Stimulated activated CD8-positive, alpha-beta memory T cell treated with anti-CD3 and anti-CD28 coated beads, Interleukin-12 subunit alpha, Interleukin-12 subunit beta, amount 100 ng/mL, for 1 hour (primary cell): ENCODE results near the gene FADS1.

Experiments used
- DNase-seq: peaks from one replicate; pipeline ENCODE4 v3.0.0-alpha.2; 2020; ENCODE audit warnings: low read depth

Gene FADS1

GRCh38 chr11:61776561-61777075 is 40.2 kb downstream of the FADS1 start:
- DNase-seq, result peak; percentile 35

DNA sequence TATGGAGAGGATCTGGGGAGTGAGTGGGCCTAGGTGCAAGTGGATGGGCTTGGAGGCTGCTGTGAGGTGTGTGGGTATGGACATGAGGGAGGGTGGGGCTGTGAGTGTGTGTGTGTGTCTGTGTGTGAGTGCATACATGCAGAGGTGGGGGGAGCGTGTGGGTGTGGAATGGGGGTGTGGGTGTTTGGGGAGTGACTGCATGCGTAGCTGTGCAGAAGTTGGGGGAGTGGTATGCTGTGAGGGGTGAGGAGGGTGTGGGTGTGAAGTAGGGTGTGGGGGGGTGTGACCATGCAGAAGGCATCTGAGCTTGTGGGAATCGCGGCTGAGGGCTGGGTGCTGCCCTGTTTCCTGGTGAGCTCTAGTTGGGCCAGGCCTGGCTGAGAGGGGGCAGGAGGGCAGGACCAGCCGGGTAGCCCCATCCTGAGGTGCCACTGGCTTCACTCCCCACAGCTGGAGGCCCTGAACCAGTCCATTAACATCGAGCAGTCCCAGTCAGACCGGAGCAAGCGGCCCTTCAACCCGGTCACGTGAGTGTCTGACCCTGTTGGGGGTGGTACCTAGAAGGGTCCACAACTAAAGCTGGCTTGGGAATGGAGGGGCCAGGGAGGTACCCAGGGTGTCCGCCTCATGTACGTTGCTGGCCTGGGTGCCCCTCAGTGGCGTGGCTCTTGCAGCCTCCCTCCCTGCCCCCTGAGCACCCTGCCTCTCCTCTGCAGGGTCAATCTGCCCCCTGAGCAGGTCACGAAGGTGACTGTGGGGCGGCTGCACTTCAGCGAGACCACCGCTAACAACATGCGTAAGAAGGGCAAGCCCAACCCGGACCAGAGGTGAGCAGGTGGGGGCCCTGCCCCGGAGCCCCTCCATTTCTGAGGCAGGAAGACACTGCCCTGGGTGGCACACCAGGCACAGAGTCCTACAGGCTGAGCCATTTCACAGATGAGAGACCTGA is 40.9 kb downstream of the FADS1 start:
- no peak for DNase-seq

DNA sequence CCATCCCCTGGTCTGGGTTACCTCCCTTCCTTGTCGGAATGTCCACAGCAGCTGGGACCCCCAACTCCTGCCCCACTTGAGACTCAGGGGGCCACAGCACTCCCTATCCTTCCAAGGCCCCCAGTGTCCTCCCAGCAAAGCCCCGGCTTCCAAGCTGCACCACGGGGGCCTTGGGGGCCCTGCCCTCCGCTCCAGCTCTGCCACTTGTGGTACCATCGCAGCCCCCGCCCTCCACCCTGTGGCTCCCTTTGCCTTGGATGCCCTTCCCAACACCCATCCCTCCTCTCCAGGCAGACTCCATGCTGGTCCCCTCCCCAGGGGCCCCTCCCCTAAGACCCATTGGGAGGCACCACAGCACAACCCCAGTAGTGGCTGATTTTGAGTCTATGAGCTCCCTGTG is 41.7 kb downstream of the FADS1 start:
- no peak for DNase-seq

DNA sequence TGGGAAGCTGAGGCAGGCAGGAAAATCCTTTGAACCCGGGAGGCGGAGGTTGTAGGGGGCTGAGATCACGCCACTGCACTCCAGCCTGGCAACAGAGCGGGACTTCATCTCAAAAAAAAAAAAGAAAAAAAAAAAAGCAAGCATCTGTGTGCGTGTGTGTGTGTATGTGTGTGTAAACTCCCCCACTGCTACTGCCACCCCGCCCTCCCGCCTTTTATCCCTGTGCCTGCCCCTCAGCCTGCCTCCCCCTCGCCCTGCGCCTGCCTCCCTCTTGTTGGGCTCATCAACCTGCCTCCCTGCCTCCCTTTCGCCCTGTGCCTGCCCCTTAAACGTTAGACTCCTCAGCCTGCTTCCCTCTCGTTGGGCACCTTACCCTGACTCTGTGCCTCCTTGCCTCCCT is 42.4 kb downstream of the FADS1 start:
- no peak for DNase-seq

GRCh38 chr11:61773809-61774208 is 43.0 kb downstream of the FADS1 start:
- DNase-seq, result no peak

GRCh38 chr11:61773356-61773755 is 43.4 kb downstream of the FADS1 start:
- DNase-seq, result no peak

- DNase-seq, result no peak
These were observed 44.8 kb downstream of the FADS1 start for GRCh38 chr11:61771985-61772455.

DNA sequence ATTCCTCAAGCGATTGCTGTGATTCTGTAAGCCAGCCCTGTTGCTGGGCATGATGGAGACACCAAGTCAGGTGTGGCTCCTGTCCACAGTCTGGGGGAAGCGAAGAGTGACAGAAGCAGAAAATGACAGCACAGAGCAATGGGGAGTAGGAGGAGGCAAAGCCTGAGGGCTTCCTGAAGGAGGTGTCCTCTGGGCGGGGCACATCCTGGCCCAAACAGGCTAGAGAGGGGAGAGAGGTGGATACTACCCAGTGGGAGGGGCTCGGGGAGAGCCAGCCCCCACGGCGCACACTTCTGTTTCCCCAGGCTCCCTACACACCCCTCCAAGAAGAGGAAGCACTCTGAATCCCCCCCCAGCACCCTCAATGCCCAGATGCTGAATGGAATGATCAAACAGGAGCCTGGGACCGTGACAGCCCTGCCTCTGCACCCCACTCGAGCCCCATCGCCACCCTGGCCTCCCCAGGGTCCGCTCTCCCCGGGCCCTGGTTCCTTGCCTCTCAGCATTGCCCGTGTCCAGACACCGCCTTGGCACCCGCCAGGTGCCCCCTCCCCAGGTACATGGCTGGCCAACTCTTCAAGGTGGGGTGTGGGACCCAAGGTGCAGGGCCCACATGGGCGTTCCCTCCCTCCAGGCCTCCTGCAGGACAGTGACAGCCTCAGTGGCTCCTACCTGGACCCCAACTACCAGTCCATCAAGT is 45.5 kb downstream of the FADS1 start:
- DNase-seq, result no peak

- DNase-seq, result no peak
These were observed 46.7 kb downstream of the FADS1 start for GRCh38 chr11:61769946-61770683.

DNA sequence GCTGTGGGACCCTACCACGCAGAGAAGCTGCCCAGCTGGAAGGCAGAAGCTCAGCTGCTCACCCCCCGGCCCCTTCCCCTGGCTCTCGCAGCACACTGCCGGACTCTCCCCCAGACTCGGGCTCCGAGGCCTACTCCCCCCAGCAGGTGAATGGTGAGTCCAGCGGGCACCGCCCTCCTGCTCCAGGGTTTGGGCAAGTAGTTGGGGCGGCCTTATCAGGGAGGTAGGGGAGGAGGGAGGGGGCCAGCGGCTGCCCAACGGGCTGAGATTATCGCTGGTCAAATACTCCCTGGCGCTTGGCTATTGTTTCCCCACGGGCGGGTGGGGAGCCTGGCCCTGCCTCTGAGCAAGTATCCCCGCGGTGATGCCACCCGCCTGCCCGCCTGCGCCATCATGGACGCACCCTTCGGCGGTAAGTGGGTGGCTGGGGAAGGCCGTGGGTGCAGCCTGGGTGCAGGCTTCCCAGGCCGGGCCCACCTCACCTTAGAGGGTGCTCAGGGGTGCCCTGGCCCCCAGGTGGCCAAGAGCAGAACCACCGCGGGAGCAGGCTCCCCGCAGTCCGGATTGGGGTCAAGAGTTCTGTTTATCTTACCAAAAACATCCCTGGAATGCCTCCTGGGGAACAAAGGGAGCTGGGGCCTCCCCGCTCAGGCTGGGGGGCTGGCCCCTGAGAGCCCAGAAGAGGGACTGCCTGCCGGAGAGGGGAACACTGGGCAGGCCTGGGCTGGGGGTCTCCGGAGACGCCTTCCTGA is 47.5 kb downstream of the FADS1 start:
- DNase-seq, result no peak

DNA sequence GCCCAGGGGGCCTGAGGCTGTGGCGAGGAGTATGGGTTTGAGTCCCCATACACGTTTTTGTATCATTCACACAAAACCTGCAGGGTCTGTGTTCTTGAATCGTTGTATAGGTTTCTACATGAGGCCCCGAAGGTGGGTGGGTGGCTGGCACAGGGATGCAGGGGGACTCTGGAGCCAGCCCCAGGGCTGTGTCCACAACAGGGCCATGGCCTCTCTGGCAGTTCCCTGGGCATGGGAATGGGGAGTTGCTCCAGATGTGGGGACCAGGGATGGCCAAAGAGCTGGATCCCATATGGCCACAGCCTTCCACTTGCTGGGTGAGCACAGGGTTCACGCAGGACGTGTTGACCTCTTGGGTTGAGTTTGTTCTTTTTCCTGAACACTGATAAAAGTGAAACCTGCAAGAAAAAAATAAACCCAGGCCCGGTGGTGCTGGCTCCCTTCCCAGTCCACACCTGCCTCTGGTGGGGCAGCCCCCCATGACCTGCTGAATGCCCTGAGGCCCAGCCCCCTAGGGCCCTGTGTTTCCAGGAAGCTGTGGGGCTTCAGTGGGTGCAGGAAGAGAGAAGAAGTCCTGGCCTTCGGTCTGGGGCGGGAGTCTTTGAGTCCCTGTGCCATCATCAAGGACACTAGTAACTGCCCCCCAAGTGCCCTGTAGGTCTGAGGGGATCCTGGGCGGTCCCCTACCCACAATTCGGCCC is 48.3 kb downstream of the FADS1 start:
- no peak for DNase-seq

- no peak for DNase-seq
These were observed 50.4 kb downstream of the FADS1 start for GRCh38 chr11:61766353-61766841.

GRCh38 chr11:61765550-61766253 is 51.1 kb downstream of the FADS1 start:
- no peak for DNase-seq

GRCh38 chr11:61764606-61765260 is 52.1 kb downstream of the FADS1 start:
- no peak for DNase-seq

DNA sequence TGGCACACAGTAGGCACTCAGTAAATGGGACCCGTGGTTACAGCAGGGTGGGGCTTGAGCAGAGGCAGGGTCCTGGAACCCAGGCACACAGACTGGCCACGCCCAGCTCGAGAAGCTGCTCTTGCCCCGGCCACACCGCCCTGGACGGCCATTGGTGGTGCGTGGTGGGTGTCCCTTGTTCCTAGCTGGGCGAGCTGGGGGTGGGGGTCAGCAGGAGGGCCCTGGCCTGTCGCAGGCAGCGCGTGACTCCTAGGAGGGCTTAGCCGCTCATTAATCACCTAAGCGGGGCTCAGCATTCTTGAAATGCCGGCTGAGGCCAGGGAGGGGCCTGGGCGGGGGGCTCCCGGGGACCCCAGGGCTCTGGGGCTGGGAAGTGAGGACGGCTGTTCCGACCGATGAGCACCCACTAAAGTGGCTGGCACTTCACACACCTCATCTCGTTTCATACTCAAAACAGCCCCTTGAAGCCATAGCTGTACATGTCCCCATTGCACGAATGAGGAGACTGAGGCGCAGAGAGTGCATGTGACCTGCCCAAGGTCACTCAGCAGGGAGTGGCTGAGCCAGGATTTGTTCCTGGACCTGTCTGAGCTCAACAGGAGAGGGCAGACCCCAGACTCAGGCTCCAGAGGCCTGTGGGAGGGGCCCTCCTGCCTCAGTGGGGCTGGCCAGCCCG is 52.7 kb downstream of the FADS1 start:
- no peak for DNase-seq

DNA sequence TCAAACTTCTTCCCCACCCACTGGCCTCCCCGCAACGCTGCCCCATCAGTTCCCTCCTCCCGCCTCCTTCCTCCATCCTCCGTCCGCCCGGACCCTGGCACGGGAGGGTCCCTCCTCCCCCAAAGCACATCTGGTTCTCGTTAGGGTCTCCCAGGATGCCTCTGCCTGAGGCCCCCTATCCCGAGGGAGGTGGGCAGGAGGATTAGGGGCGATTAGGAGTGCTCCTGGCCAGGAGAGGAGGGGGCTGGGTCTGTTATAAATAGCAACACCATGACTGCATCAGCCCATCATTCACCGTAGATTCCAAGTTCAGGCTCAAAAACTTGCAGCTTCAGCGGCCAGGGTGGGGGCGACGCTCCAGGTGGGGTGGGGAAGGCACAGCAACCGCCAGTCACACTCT is 54.0 kb downstream of the FADS1 start:
- no peak for DNase-seq

- no peak for DNase-seq
These were observed 54.6 kb downstream of the FADS1 start for GRCh38 chr11:61762223-61762615.

DNA sequence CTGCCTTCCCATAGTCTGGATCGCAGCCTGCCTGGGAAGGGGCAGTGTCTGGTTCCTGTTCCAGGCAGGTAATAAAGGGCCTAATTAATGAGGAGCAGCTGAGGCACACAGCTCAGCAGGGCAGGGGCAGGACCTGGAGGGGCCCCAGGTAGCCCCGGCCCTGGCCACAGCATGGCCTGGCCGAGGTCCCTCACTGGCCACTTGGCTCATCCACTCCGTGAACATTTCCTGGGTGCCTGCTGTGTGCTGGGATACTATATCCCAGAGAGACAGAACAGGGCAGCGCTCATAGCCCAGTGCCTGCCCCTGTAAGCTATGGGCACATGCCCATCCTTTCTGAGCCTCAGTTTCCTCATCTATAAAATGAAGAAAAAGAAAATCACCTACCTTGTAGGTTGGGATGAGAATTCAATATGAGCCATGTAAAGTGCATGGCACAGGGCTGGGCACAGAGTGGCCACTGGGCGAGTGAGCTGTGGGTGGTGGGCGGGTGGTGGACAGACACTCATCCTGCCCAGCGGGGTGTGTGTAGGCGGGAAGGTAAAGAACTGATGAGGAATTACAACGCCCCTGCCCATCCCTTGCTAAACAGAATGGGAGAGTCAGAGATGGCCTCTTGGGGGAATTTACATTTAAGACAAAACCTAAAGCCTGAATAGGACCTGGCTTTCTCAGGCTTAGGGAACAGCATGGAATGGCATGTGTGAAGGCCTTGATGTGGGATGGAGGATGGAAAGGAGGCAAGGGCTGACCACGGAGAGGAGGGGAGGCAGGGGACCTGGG is 55.2 kb downstream of the FADS1 start:
- DNase-seq, result no peak
